Tibial artery (tissue), 4 donors: Measurements from ENCODE around the gene PIAS1.

Experiments used
- DNase-seq, 2 donors: peaks; one replicate each; pipeline ENCODE4 v3.0.0-alpha.2; 2019
- H3K27ac ChIP-seq, 2 donors: fragments of 200-600 bp; sonication (generic) in 1 of 2; 1 replicate in 1 of 2; 2 replicates in 1 of 2; pipeline ENCODE4 v1.5.1; 2018 to 2019; ENCODE audit warnings: mild to moderate bottlenecking in 1 of 2
- H3K27me3 ChIP-seq, 2 donors: fragments of 200-600 bp; sonication (generic) in 1 of 2; one replicate each; pipeline versions ENCODE4 v1.5.1 to v1.6.0; 2016 to 2019
- H3K36me3 ChIP-seq, 3 donors: fragments of 200-600 bp; sonication (generic) in 2 of 3; one replicate each; pipeline ENCODE4 v1.5.1; 2016 to 2019; ENCODE audit warnings: mild to moderate bottlenecking in 2 of 3
- H3K4me1 ChIP-seq, 4 donors: fragments of 200-600 bp; sonication (generic) in 2 of 4; 1 replicate in 3 of 4; 2 replicates in 1 of 4; pipeline ENCODE4 v1.5.1; 2016 to 2019
- H3K4me3 ChIP-seq, 2 donors: fragments of 200-600 bp; sonication (generic) in 1 of 2; 1 replicate in 1 of 2; 2 replicates in 1 of 2; pipeline ENCODE4 v1.5.1; 2018 to 2019; ENCODE audit warnings: mild to moderate bottlenecking in 2 of 2
- H3K9me3 ChIP-seq, 3 donors: fragments of 200-600 bp; sonication (generic) in 1 of 3; one replicate each; pipeline ENCODE4 v1.5.1; 2016 to 2019
- CTCF ChIP-seq, 2 experiments: fragments of 200-600 bp in 1 of 2; fragments of 450-650 bp in 1 of 2; IDR thresholded peaks; one replicate each; pipeline ENCODE4 v1.5.1; 2017 to 2019; ENCODE audit warnings: antibody characterized with exemption in 2 of 2, mild to moderate bottlenecking in 1 of 2, moderate library complexity in 1 of 2
- intact Hi-C: fragments of 100-400 bp; cut with DNase I; formaldehyde crosslinking; loops from one replicate; pipeline ENCODE4 v1.15.0; 2023; ENCODE audit warnings: low total_unique reads

PIAS1 gene

GRCh38 chr15:68152342-68152741 lies 98.2 kb downstream of the PIAS1 start:
- Histone ChIP-seq H3K27ac (no peak overlapping the region), H3K4me1 (peaks cover 0 to 16% (median 0%) of the 10 kb centered on the region in 4 donors), H3K36me3 (peaks cover 11 to 25% (median 12%) of the 10 kb centered on the region in 3 donors), H3K9me3 (no peaks in the 10 kb centered on the region), H3K27me3 (no peaks in the 10 kb centered on the region), H3K4me3 (no peak overlapping the region)
- no peak for TF ChIP-seq CTCF (IDR thresholded peaks at IDR 0.05)
- DNase-seq = no peak
- intact Hi-C loops = loop anchor here (2.0 to 10.0 kb wide), 2 partner anchors 98 to 292 kb away; partner anchors contain the start of gene PIAS1

- H3K9me3 ChIP-seq = no peaks in the 10 kb centered on the region
- no peak overlapping the region for H3K27ac ChIP-seq
- H3K4me1 ChIP-seq = peaks cover 0 to 36% (median 3%) of the 10 kb centered on the region in 4 donors
- DNase-seq = peak in 1 of 2 donors; percentile 37
- peak; percentile 65 to 77 for TF ChIP-seq CTCF (IDR thresholded peaks at IDR 0.05)
- H3K36me3 ChIP-seq = peaks cover 11 to 22% (median 11%) of the 10 kb centered on the region in 3 donors
- H3K27me3 ChIP-seq = no peaks in the 10 kb centered on the region
- H3K4me3 ChIP-seq = no peak overlapping the region
- intact Hi-C loops = loop anchor here (10.0 kb wide), 1 partner anchor 100 kb away; the partner anchor contains the start of gene PIAS1
Observed at GRCh38 chr15:68154923-68155559, 100.9 kb downstream of the PIAS1 start.

- intact Hi-C loops = loop anchor here (10.0 kb wide), 1 partner anchor 102 kb away; the partner anchor contains the start of gene PIAS1
- Histone ChIP-seq H3K27ac (no peak overlapping the region), H3K36me3 (peaks cover 20 to 26% (median 21%) of the 10 kb centered on the region in 3 donors)
Observed at GRCh38 chr15:68157074-68157473, 103.0 kb downstream of the PIAS1 start.

GRCh38 chr15:68158046-68158628 lies 104.0 kb downstream of the PIAS1 start:
- no peak for TF ChIP-seq CTCF (IDR thresholded peaks at IDR 0.05)
- intact Hi-C loops = loop anchor here (10.0 kb wide), 1 partner anchor 103 kb away; the partner anchor contains the start of gene PIAS1
- Histone ChIP-seq H3K36me3 (peaks cover 27 to 34% (median 30%) of the 10 kb centered on the region in 3 donors), H3K4me1 (peaks cover 0 to 36% (median 3%) of the 10 kb centered on the region in 4 donors), H3K4me3 (no peak overlapping the region), H3K27ac (peak overlapping the region in 1 of 2 donors; percentile 40), H3K27me3 (no peaks in the 10 kb centered on the region), H3K9me3 (no peaks in the 10 kb centered on the region)
- DNase-seq = no peak

More at GRCh38 chr15:68157074-68157473, 103.0 kb downstream of the PIAS1 start:
- TF ChIP-seq CTCF (IDR thresholded peaks at IDR 0.05) = no peak
- Histone ChIP-seq H3K9me3 (no peaks in the 10 kb centered on the region), H3K4me3 (no peak overlapping the region), H3K4me1 (peaks cover 0 to 36% (median 3%) of the 10 kb centered on the region in 4 donors), H3K27me3 (no peaks in the 10 kb centered on the region)
- DNase-seq = no peak

- DNase-seq = no peak
Observed at GRCh38 chr15:68163191-68163590, 109.1 kb downstream of the PIAS1 start.

More at GRCh38 chr15:68163191-68163590, 109.1 kb downstream of the PIAS1 start:
- Histone ChIP-seq H3K4me3 (no peak overlapping the region), H3K9me3 (no peaks in the 10 kb centered on the region), H3K27me3 (no peaks in the 10 kb centered on the region), H3K27ac (no peak overlapping the region), H3K4me1 (peaks cover 0 to 12% (median 1%) of the 10 kb centered on the region in 4 donors), H3K36me3 (peaks cover 25 to 28% (median 26%) of the 10 kb centered on the region in 3 donors)
- intact Hi-C loops = no loop called here
- TF ChIP-seq CTCF (IDR thresholded peaks at IDR 0.05) = no peak
